SH-SY5Y (cell line): ENCODE data around the gene CXXC5.

Experiments used
- GATA2 ChIP-seq: IDR thresholded peaks from 2 replicates; pipeline ENCODE4 v1.6.1; 2011; ENCODE audit warnings: mild to moderate bottlenecking, low read depth, low read length
- GATA3 ChIP-seq: IDR thresholded peaks from 2 replicates; pipeline ENCODE4 v1.6.1; 2011; ENCODE audit warnings: low read depth, mild to moderate bottlenecking, low read length, moderate library complexity

DNA sequence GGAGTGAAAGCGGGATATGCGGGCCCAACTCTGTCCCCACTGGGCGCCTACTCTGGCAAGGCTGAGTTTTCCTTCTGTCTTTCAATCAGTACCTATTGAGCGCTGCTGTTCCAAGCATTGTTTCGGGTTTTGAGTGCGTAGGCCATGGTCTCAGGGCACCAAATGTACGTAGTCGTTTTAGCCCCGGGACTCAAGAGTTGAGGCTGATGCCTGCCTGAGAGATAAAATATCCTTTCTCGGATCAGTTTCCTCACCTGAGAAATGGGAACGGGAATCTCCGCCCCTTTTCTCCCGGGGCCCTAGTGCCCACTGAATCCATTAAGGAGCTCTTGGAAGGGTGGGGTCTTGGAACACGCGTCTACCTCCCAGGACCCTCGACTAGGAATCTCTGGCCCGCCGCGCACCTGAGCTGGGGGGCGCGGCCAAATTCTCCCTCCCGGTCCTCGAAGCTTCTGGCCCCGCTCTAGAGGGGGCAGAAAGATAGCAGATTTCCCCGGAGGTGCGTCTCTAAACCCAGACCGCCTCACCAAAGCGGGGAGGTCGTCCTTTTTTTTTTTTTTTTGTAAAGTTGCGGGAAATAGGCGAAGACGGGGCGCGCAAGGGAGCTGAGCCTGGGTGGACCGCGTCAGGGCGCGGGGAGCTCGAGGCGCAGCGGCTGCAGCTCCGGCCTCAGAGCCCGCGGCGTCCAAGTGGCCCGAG is 494 bp upstream of the CXXC5 start:
- no peak for TF ChIP-seq GATA2
- TF ChIP-seq GATA3 = no peak
